ENCODE results near the gene SLFN11.
"Not testable (repeated sequence)": the region's sequence is repeated elsewhere in the genome, so short reads cannot be mapped to it uniquely, and the experiment has no call there.

Gene SLFN11

GRCh38 chr17:35373534-35373983, at the start of gene SLFN11:
Gene SLFN11 (minus strand): TSS chr17:35373621. CDS start chr17:35363807, 9,814 bp downstream.
- DNase-seq (ENCODE audit: low spot score), result peak; percentile 89

- not testable (repeated sequence) for DNase-seq (ENCODE audit: low spot score)
Measured at GRCh38 chr17:35421069-35421468, 47.6 kb upstream of the SLFN11 start.

- DNase-seq (ENCODE audit: low spot score), result no peak
Measured at GRCh38 chr17:35416659-35417058, 43.2 kb upstream of the SLFN11 start.

- DNase-seq (ENCODE audit: low spot score), result not testable (repeated sequence)
Measured at GRCh38 chr17:35414707-35415106, 41.3 kb upstream of the SLFN11 start.

- DNase-seq (ENCODE audit: low spot score), result no peak
Measured at GRCh38 chr17:35414247-35414646, 40.8 kb upstream of the SLFN11 start.

GRCh38 chr17:35407531-35407930, 34.1 kb upstream of the SLFN11 start:
- DNase-seq (ENCODE audit: low spot score), result no peak

GRCh38 chr17:35406568-35406967, 33.1 kb upstream of the SLFN11 start:
- no peak for DNase-seq (ENCODE audit: low spot score)

GRCh38 chr17:35404360-35404759, 30.9 kb upstream of the SLFN11 start:
- no peak for DNase-seq (ENCODE audit: low spot score)

GRCh38 chr17:35393783-35394182, 20.4 kb upstream of the SLFN11 start:
- DNase-seq (ENCODE audit: low spot score), result not testable (repeated sequence)

GRCh38 chr17:35390663-35391062, 17.2 kb upstream of the SLFN11 start:
- no peak for DNase-seq (ENCODE audit: low spot score)

- DNase-seq (ENCODE audit: low spot score), result no peak
Measured at GRCh38 chr17:35390156-35390555, 16.7 kb upstream of the SLFN11 start.

- no peak for DNase-seq (ENCODE audit: low spot score)
Measured at GRCh38 chr17:35387496-35387895, 14.1 kb upstream of the SLFN11 start.

- DNase-seq (ENCODE audit: low spot score), result no peak
Measured at GRCh38 chr17:35377706-35378105, 4.3 kb upstream of the SLFN11 start.

- no peak for DNase-seq (ENCODE audit: low spot score)
Measured at GRCh38 chr17:35377068-35377467, 3.6 kb upstream of the SLFN11 start.

- DNase-seq (ENCODE audit: low spot score), result no peak
Measured at GRCh38 chr17:35376245-35376644, 2.8 kb upstream of the SLFN11 start.

- DNase-seq (ENCODE audit: low spot score), result no peak
Measured at GRCh38 chr17:35374766-35375344, 1.4 kb upstream of the SLFN11 start.

- peak; percentile 42 for DNase-seq (ENCODE audit: low spot score)
Measured at GRCh38 chr17:35373984-35374765, 754 bp upstream of the SLFN11 start.

GRCh38 chr17:35372846-35373533, 431 bp downstream of the SLFN11 start:
- DNase-seq (ENCODE audit: low spot score), result peak; percentile 21

GRCh38 chr17:35371934-35372333, 1.5 kb downstream of the SLFN11 start:
- DNase-seq (ENCODE audit: low spot score), result no peak

- no peak for DNase-seq (ENCODE audit: low spot score)
Measured at GRCh38 chr17:35368081-35368830, 5.2 kb downstream of the SLFN11 start.

- DNase-seq (ENCODE audit: low spot score), result no peak
Measured at GRCh38 chr17:35361027-35361426, 12.4 kb downstream of the SLFN11 start.

GRCh38 chr17:35359398-35359797, 14.0 kb downstream of the SLFN11 start:
- DNase-seq (ENCODE audit: low spot score), result no peak
